H1 (cell line): ENCODE results near the gene MIPOL1. TPM values are rescaled to one million over a fixed set of nuclear protein-coding genes. Genes with fewer than 3 reads are reported as not detected.

Experiments used
- CTCF ChIA-PET: fragments of 300-600 bp; sonication (Branson Sonifier 250); formaldehyde crosslinking; loops from one replicate; lab custom pipeline; 2021; ENCODE audit not compliant: partially characterized antibody; lab: Charles Lee
- POLR2A ChIA-PET: fragments of 300-600 bp; sonication (Branson Sonifier 250); formaldehyde crosslinking; loops from one replicate; lab custom pipeline; 2021; ENCODE audit warnings: inconsistent platforms; ENCODE audit not compliant: partially characterized antibody; lab: Charles Lee
- DNase-seq, 2 experiments: peaks; one replicate each; pipeline versions ENCODE4 v3.0.0 to v3.0.0-alpha.2; 2010 to 2022; ENCODE audit warnings: low spot score in 2 of 2, low read depth in 1 of 2, mixed read lengths in 1 of 2
- FAIRE-seq: peaks from 2 replicates; lab custom pipeline; 2011; peaks lifted over from hg19 to GRCh38; lab: Jason Lieb, UNC
- H2AFZ ChIP-seq: 2 replicates; pipeline ENCODE4 v1.8.1; 2012; ENCODE audit warnings: low read length, inconsistent platforms
- H2AK5ac ChIP-seq: 2 replicates; pipeline ENCODE4 v1.6.1; 2013; ENCODE audit warnings: low read depth, low read length
- H2BK120ac ChIP-seq: replicated peaks from 2 replicates; pipeline ENCODE3; 2013; ENCODE audit warnings: low read depth, low read length, inconsistent platforms
- H2BK12ac ChIP-seq: 2 replicates; pipeline ENCODE4 v1.6.1; 2013; ENCODE audit warnings: low read depth, low read length
- H2BK15ac ChIP-seq: 2 replicates; pipeline ENCODE4 v1.6.1; 2013; ENCODE audit warnings: low read length
- H2BK20ac ChIP-seq: 2 replicates; pipeline ENCODE4 v1.6.1; 2013; ENCODE audit warnings: low read length
- H2BK5ac ChIP-seq: 2 replicates; pipeline ENCODE4 v1.6.1; 2013; ENCODE audit warnings: low read depth, low read length
- H3K14ac ChIP-seq: 2 replicates; pipeline ENCODE4 v1.6.1; 2013; ENCODE audit warnings: inconsistent platforms; ENCODE audit not compliant: insufficient read length
- H3K18ac ChIP-seq: 2 replicates; pipeline ENCODE4 v1.6.1; 2013; ENCODE audit warnings: low read length; ENCODE audit errors: extremely low read depth
- H3K23ac ChIP-seq: 2 replicates; pipeline ENCODE4 v1.6.1; 2013; ENCODE audit warnings: inconsistent platforms; ENCODE audit not compliant: insufficient read length
- H3K23me2 ChIP-seq: 2 replicates; pipeline ENCODE4 v1.6.1; 2013; ENCODE audit warnings: low read depth, low read length
- H3K27ac ChIP-seq: 2 replicates; pipeline ENCODE4 v1.6.1; 2011; ENCODE audit warnings: low read depth, low read length, inconsistent platforms
- H3K27me3 ChIP-seq, 4 experiments: replicated peaks in 1 of 4; 1 replicate in 1 of 4; 2 replicates in 3 of 4; pipeline versions ENCODE4 v1.6.1 to v1.8.1; 2011 to 2013; ENCODE audit warnings: low read length in 3 of 4, mild to moderate bottlenecking in 3 of 4, inconsistent platforms in 2 of 4, mixed read lengths in 2 of 4, moderate library complexity in 1 of 4; ENCODE audit not compliant: control insufficient read depth in 3 of 4, insufficient read depth in 3 of 4; ENCODE audit errors: extremely low read depth in 1 of 4
- H3K36me3 ChIP-seq, 4 experiments: 2 replicates each; pipeline versions ENCODE4 v1.6.1 to v1.8.1; 2011 to 2013; ENCODE audit warnings: mild to moderate bottlenecking in 4 of 4, low read length in 3 of 4, moderate library complexity in 2 of 4, control low read depth in 1 of 4, inconsistent platforms in 1 of 4; ENCODE audit not compliant: insufficient read depth in 4 of 4, control insufficient read depth in 2 of 4
- H3K4ac ChIP-seq: replicated peaks from 2 replicates; pipeline ENCODE3; 2013; ENCODE audit warnings: low read length, low read depth, mixed read lengths, inconsistent platforms; ENCODE audit not compliant: insufficient read length
- H3K4me1 ChIP-seq, 4 experiments: replicated peaks in 1 of 4; 1 replicate in 1 of 4; 2 replicates in 3 of 4; pipeline versions ENCODE4 v1.6.1 to v1.8.1; 2011 to 2013; ENCODE audit warnings: low read length in 3 of 4, inconsistent platforms in 2 of 4, mixed read lengths in 1 of 4; ENCODE audit not compliant: insufficient read depth in 4 of 4, control insufficient read depth in 3 of 4
- H3K4me2 ChIP-seq, 2 experiments: 2 replicates each; pipeline versions ENCODE4 v1.6.1 to v1.8.1; 2011 to 2013; ENCODE audit warnings: low read depth in 2 of 2, low read length in 2 of 2, control low read depth in 1 of 2, inconsistent platforms in 1 of 2, mild to moderate bottlenecking in 1 of 2; ENCODE audit not compliant: insufficient read depth in 1 of 2
- H3K4me3 ChIP-seq, 4 experiments: fragments of 200-600, 300-600 bp in 1 of 4; sonication (generic), shearing (Covaris generic), sonication (Bioruptor Twin) in 1 of 4; 2 replicates each; pipeline versions ENCODE4 v1.5.1 to v1.8.1; 2011 to 2016; ENCODE audit warnings: low read length in 4 of 4, low read depth in 3 of 4, control low read depth in 2 of 4, inconsistent platforms in 2 of 4, mild to moderate bottlenecking in 2 of 4, mixed read lengths in 1 of 4, moderate library complexity in 1 of 4; ENCODE audit not compliant: insufficient read depth in 2 of 4; ENCODE audit errors: extremely low read depth in 1 of 4
- H3K56ac ChIP-seq: replicated peaks from 2 replicates; pipeline ENCODE3; 2013; ENCODE audit warnings: low read depth, mild to moderate bottlenecking, mixed read lengths, low read length, inconsistent platforms; ENCODE audit not compliant: insufficient read length
- H3K79me1 ChIP-seq: 2 replicates; pipeline ENCODE4 v1.6.1; 2013; ENCODE audit warnings: low read depth, low read length, control low read depth
- H3K79me2 ChIP-seq, 2 experiments: 2 replicates each; pipeline versions ENCODE4 v1.6.1 to v1.8.1; 2012 to 2013; ENCODE audit warnings: low read length in 2 of 2, mild to moderate bottlenecking in 2 of 2, inconsistent platforms in 1 of 2; ENCODE audit not compliant: insufficient read depth in 2 of 2, control insufficient read depth in 1 of 2
- H3K9ac ChIP-seq, 4 experiments: replicated peaks in 1 of 4; 1 replicate in 1 of 4; 2 replicates in 3 of 4; pipeline versions ENCODE4 v1.6.1 to v1.8.1; 2011 to 2013; ENCODE audit warnings: low read depth in 3 of 4, low read length in 3 of 4, control low read depth in 2 of 4, mild to moderate bottlenecking in 2 of 4, moderate library complexity in 2 of 4, inconsistent platforms in 1 of 4; ENCODE audit errors: extremely low read depth in 1 of 4
- H3K9me3 ChIP-seq, 2 experiments: 2 replicates each; pipeline versions ENCODE4 v1.6.1 to v1.8.1; 2012 to 2013; ENCODE audit warnings: mild to moderate bottlenecking in 2 of 2, moderate library complexity in 2 of 2, control low read depth in 1 of 2, inconsistent platforms in 1 of 2, low read depth in 1 of 2, low read length in 1 of 2, mixed read lengths in 1 of 2; ENCODE audit not compliant: insufficient read depth in 2 of 2
- H4K20me1 ChIP-seq, 2 experiments: replicated peaks in 1 of 2; 2 replicates each; pipeline versions ENCODE3 to v1.8.1; 2011 to 2013; ENCODE audit warnings: inconsistent platforms in 2 of 2, low read length in 2 of 2, mild to moderate bottlenecking in 1 of 2; ENCODE audit not compliant: insufficient read depth in 2 of 2, control insufficient read depth in 1 of 2
- H4K5ac ChIP-seq: 2 replicates; pipeline ENCODE4 v1.6.1; 2013; ENCODE audit warnings: low read length, low read depth, mixed read lengths, inconsistent platforms; ENCODE audit not compliant: insufficient read length
- H4K8ac ChIP-seq: 2 replicates; pipeline ENCODE4 v1.8.0; 2013; ENCODE audit warnings: mild to moderate bottlenecking, moderate library complexity, low read length, inconsistent platforms; ENCODE audit not compliant: insufficient read depth; ENCODE audit errors: extremely low read depth
- H4K91ac ChIP-seq: replicated peaks from 2 replicates; pipeline ENCODE3; 2013; ENCODE audit warnings: low read length, mixed read lengths, inconsistent platforms; ENCODE audit not compliant: insufficient read length
- KDM5A ChIP-seq: fragments of 200-600 bp; IDR thresholded peaks from 2 replicates; pipeline ENCODE4 v1.7.1; 2012; ENCODE audit warnings: mild to moderate bottlenecking, low read length, inconsistent platforms, mixed read lengths
- SRF ChIP-seq: IDR thresholded peaks from 2 replicates; pipeline ENCODE4 v1.6.1; 2011; ENCODE audit warnings: mild to moderate bottlenecking, low read depth, low read length, moderate library complexity
- YY1 ChIP-seq: IDR thresholded peaks from 2 replicates; pipeline ENCODE4 v1.6.1; 2011; ENCODE audit warnings: low read depth, mild to moderate bottlenecking, low read length
- WGBS, 2 experiments: shearing (Covaris generic) in 1 of 2; methylation state at CpG; one replicate each; pipeline versions ENCODE4 v1.1.6 to v1.1.7; 2013 to 2015; ENCODE audit warnings: low lambda C conversion rate in 2 of 2, mixed read lengths in 2 of 2, inconsistent platforms in 1 of 2, low coverage in 1 of 2, missing lambda C conversion rate in 1 of 2; ENCODE audit not compliant: insufficient replicate concordance in 2 of 2, insufficient coverage in 1 of 2, insufficient read length in 1 of 2; ENCODE audit errors: extremely low coverage in 1 of 2, missing lambda C conversion rate in 1 of 2; 5-methylcytosine and 5-hydroxymethylcytosine counted together
- polyA plus RNA-seq, 7 experiments: library from polyadenylated mRNA; depleted of rRNA in 3 of 7; stranded (reverse) in 5 of 7; unstranded in 2 of 7; fragments of >200 nt in 5 of 7; fragments of 200-250 nt in 2 of 7; gene quantifications; 1 replicate in 5 of 7; 2 replicates in 1 of 7; 4 replicates in 1 of 7; pipeline versions ENCODE4 v1.2.1 to v1.2.3, GENCODE V29; 2011 to 2013; ENCODE audit warnings: missing spikeins in 2 of 7, mixed read lengths in 2 of 7
- total RNA-seq: library from RNA; stranded (reverse); fragmentation: NEBNext Ultra II Directional; extraction: Animal tissue kit (Norgen Biotek cat#: 25700); gene quantifications from 2 replicates; pipeline ENCODE4 v1.2.1, GENCODE V29; 2021

MIPOL1 gene
- total and polyA plus RNA-seq, 2 of the 8 experiments (the other 6 are each of a cell fraction or from before 2014, with no cell fraction given), result 2.8 to 23.9 TPM

DNA sequence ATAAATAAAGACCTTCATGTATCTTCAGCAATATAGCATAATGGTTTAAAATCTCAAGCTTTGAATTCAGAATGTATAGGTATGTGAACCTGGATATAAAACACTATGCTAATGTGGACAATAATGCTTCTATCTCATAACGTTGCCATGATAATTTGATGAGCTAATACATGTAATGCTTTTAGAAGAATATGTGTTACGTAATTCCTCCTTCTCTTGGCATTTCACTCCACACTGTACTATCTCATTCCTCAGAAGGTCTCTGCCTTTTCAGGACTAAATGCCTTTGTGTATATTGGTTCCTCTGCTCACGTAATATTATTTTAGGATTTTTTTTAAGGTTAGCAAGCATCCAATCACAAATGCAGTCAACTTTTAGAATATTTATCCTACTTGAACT is 310.8 kb downstream of the MIPOL1 start:
- Histone ChIP-seq H4K91ac (no peak overlapping the region), H4K8ac (no peak overlapping the region), H4K5ac (no peak overlapping the region), H3K27ac (no peak overlapping the region), H3K4me3 (no peak overlapping the region), H2BK5ac (no peak overlapping the region), H3K9ac (no peak overlapping the region), H2BK15ac (no peak overlapping the region), H3K56ac (no peak overlapping the region), H2AFZ (no peak overlapping the region), H3K27me3 (no peaks in the 10 kb centered on the region), H3K79me2 (no peaks in the 10 kb centered on the region), H3K36me3 (no peaks in the 10 kb centered on the region), H3K23ac (no peak overlapping the region), H3K4me1 (no peaks in the 10 kb centered on the region), H3K4ac (no peak overlapping the region), H3K9me3 (no peaks in the 10 kb centered on the region), H2BK120ac (no peak overlapping the region), H2AK5ac (no peak overlapping the region), H3K18ac (no peak overlapping the region), H3K79me1 (no peaks in the 10 kb centered on the region)
- ChIA-PET POLR2A (no interaction called here), CTCF (no interaction called here)
- WGBS, 2 experiments, result 93% methylated on average over 3 of the region's 3 CpGs; no CpG with 5 or more reads in 1 of the 2 experiments
- TF ChIP-seq SRF (no peak), YY1 (no peak), KDM5A (no peak)
- TF ChIP-seq, all 59 proteins: peak for 0
- DNase-seq, result no peak
- H3K23me2 ChIP-seq, result no peaks in the 10 kb centered on the region
- H3K14ac ChIP-seq, result no peak overlapping the region
- H3K4me2 ChIP-seq, result no peak overlapping the region
- no peak overlapping the region for H2BK20ac ChIP-seq
- FAIRE-seq, result no peak
- H4K20me1 ChIP-seq, result no peaks in the 10 kb centered on the region
- H2BK12ac ChIP-seq, result no peak overlapping the region
